ENCODE data around the gene HS6ST3.

Gene HS6ST3

DNA sequence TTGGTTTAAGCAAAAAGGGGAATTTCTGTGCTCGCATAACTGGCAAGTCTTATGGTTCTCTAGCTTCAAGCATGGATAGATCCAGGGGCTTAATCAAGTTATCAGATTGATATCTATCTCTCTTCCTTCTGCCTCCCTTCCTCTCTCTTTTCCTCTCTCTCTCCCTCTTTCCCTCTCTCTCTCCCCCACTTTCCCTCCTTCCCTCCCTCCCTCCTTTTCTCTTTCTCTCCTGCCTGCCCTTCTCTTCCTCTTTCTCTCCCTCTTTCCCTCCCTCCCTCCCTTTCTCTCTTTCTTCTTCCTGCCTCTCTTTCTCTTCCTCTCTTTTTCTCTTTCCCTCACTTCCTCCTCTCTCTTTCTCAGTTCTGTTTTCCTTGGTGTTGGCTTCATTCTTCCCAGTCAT lies 195.8 kb downstream of the HS6ST3 start:
- Histone ChIP-seq H3F3A (ENCODE audit: control insufficient read depth, insufficient read depth) (no peaks in the 10 kb centered on the region), H3K36me3 (ENCODE audit: control insufficient read depth, low read length) (no peaks in the 10 kb centered on the region), H3K79me2 (ENCODE audit: control insufficient read depth, low read length) (no peaks in the 10 kb centered on the region), H3K4me2 (ENCODE audit: low read length) (no peak overlapping the region), H3K4me1 (ENCODE audit: control insufficient read depth, low read length) (no peaks in the 10 kb centered on the region), H3K27me3 (ENCODE audit: control insufficient read depth, low read length) (no peaks in the 10 kb centered on the region), H3K9me2 (replicated peaks; ENCODE audit: control insufficient read depth, low read length) (no peaks in the 10 kb centered on the region), H3K9me3 (ENCODE audit: control insufficient read depth, insufficient read depth, low read length) (no peaks in the 10 kb centered on the region), H3K27ac (ENCODE audit: low read depth, low read length) (no peak overlapping the region), H3K4me3 (ENCODE audit: low read length) (no peak overlapping the region), H4K20me1 (ENCODE audit: control insufficient read depth, insufficient read depth, low read depth, low read length) (no peaks in the 10 kb centered on the region)
- TF ChIP-seq, protein P1, sequence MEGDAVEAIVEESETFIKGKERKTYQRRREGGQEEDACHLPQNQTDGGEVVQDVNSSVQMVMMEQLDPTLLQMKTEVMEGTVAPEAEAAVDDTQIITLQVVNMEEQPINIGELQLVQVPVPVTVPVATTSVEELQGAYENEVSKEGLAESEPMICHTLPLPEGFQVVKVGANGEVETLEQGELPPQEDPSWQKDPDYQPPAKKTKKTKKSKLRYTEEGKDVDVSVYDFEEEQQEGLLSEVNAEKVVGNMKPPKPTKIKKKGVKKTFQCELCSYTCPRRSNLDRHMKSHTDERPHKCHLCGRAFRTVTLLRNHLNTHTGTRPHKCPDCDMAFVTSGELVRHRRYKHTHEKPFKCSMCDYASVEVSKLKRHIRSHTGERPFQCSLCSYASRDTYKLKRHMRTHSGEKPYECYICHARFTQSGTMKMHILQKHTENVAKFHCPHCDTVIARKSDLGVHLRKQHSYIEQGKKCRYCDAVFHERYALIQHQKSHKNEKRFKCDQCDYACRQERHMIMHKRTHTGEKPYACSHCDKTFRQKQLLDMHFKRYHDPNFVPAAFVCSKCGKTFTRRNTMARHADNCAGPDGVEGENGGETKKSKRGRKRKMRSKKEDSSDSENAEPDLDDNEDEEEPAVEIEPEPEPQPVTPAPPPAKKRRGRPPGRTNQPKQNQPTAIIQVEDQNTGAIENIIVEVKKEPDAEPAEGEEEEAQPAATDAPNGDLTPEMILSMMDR (IDR thresholded peaks at IDR 0.05; ENCODE audit: low read depth, low read length, poor library complexity, severe bottlenecking): no peak
- no peak for TF ChIP-seq EZH2phosphoT487 (IDR thresholded peaks at IDR 0.05; ENCODE audit: borderline replicate concordance, low read length)

DNA sequence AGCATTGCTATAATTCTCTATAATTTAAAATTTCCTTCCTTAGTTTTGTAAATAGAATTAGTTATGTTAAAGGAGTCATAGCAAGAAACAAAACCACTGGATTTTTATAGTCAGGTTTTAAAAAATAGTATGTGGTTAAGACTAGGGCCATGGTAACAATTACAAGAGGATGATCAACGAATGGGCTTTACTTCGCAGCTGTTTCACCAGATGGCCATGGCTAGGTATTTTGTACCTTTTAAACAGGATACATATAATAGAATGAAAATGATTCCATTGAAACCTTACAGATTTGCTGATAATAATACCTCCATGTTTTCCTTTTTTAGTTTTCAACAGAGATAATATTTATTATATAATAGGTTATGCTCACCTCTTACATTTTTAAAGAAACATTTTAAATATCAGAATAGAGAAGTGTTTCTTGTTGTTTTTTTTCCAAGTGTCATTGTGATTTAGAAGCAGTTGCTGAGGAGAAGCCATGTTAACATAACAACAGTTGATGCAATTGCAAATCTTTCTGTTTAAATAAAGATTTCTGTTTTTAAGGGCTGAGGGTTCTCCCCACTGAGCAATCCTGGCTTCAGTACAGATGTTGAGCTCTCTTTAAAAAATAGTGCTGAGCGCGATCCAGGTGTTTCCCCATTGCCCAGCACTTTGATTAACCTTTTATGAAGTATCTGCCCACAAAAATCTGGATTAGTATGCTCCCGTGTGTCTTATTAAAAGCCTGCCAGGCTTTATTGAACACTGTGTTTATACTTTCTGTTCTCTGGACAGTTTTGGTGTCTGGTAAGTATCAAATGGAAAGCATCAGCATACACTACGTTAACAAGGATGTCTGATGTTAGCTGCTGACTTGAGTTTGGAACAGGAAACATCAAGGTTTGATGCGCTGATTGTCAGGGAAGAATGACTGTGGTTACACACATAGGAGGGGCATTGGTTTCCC lies 205.3 kb downstream of the HS6ST3 start:
- H3K4me1 ChIP-seq (ENCODE audit: control insufficient read depth, low read length): no peaks in the 10 kb centered on the region
- no peaks in the 10 kb centered on the region for H3K27me3 ChIP-seq (ENCODE audit: control insufficient read depth, low read length)
- H3K4me2 ChIP-seq (ENCODE audit: low read length): no peak overlapping the region
- H3K9me2 ChIP-seq (replicated peaks; ENCODE audit: control insufficient read depth, low read length): no peaks in the 10 kb centered on the region
- no peaks in the 10 kb centered on the region for H3K36me3 ChIP-seq (ENCODE audit: control insufficient read depth, low read length)
- no peaks in the 10 kb centered on the region for H3K79me2 ChIP-seq (ENCODE audit: control insufficient read depth, low read length)
- no peaks in the 10 kb centered on the region for H4K20me1 ChIP-seq (ENCODE audit: control insufficient read depth, insufficient read depth, low read depth, low read length)
- no peaks in the 10 kb centered on the region for H3K9me3 ChIP-seq (ENCODE audit: control insufficient read depth, insufficient read depth, low read length)
- H3K27ac ChIP-seq (ENCODE audit: low read depth, low read length): no peak overlapping the region
- H3K4me3 ChIP-seq (ENCODE audit: low read length): no peak overlapping the region
- no peak for TF ChIP-seq EZH2phosphoT487 (IDR thresholded peaks at IDR 0.05; ENCODE audit: borderline replicate concordance, low read length)
- TF ChIP-seq, protein P1 (IDR thresholded peaks at IDR 0.05; ENCODE audit: low read depth, low read length, poor library complexity, severe bottlenecking): no peak
- no peaks in the 10 kb centered on the region for H3F3A ChIP-seq (ENCODE audit: control insufficient read depth, insufficient read depth)

DNA sequence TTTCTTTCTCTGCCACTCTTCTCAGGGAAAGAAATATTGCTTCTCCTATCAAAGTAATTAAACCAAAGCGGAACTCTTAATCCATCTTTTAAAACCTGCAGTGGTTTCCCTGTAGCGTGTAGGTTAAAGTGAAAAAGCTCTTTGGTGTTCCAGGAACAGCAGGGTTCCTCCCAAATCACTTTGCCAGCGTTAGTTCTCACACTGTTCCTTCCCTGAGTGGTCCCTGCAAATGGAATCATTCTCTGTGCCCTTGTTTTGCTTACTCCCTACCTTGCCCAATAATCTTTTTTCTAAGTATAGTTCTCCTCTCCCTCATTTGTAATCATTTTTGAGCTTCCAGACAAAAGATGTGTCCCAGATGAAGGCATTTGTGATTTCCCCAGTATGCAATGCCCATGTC lies 207.5 kb downstream of the HS6ST3 start:
- Histone ChIP-seq H3F3A (ENCODE audit: control insufficient read depth, insufficient read depth) (no peaks in the 10 kb centered on the region), H3K79me2 (ENCODE audit: control insufficient read depth, low read length) (no peaks in the 10 kb centered on the region), H3K36me3 (ENCODE audit: control insufficient read depth, low read length) (no peaks in the 10 kb centered on the region), H3K9me2 (replicated peaks; ENCODE audit: control insufficient read depth, low read length) (no peaks in the 10 kb centered on the region), H3K4me2 (ENCODE audit: low read length) (no peak overlapping the region), H3K4me1 (ENCODE audit: control insufficient read depth, low read length) (no peaks in the 10 kb centered on the region), H3K27me3 (ENCODE audit: control insufficient read depth, low read length) (no peaks in the 10 kb centered on the region), H3K9me3 (ENCODE audit: control insufficient read depth, insufficient read depth, low read length) (no peaks in the 10 kb centered on the region), H3K27ac (ENCODE audit: low read depth, low read length) (no peak overlapping the region), H4K20me1 (ENCODE audit: control insufficient read depth, insufficient read depth, low read depth, low read length) (no peaks in the 10 kb centered on the region), H3K4me3 (ENCODE audit: low read length) (no peak overlapping the region)
- TF ChIP-seq EZH2phosphoT487 (IDR thresholded peaks at IDR 0.05; ENCODE audit: borderline replicate concordance, low read length): no peak
- TF ChIP-seq, protein P1 (IDR thresholded peaks at IDR 0.05; ENCODE audit: low read depth, low read length, poor library complexity, severe bottlenecking): no peak

Measured in DOHH2 (cell line).